GM18517 (cell line): ENCODE data around the gene LRRTM3.

Experiments
- ATAC-seq: cut with Tn5 transposase; IDR thresholded peaks from one replicate; pipeline ENCODE4 v1.9.1; 2021; ENCODE audit warnings: mild to moderate bottlenecking, moderate library complexity; ENCODE audit not compliant: unreplicated experiment

The LRRTM3 gene

GRCh38 chr10:66925896-66926715, at the start of gene LRRTM3:
TSS of gene LRRTM3 (plus strand) at chr10:66926036.
- peak; percentile 100 for ATAC-seq

- no peak for ATAC-seq
These were observed 48.5 kb upstream of the LRRTM3 start for GRCh38 chr10:66877361-66877760.

GRCh38 chr10:66880292-66880691, 45.5 kb upstream of the LRRTM3 start:
- ATAC-seq: no peak

DNA sequence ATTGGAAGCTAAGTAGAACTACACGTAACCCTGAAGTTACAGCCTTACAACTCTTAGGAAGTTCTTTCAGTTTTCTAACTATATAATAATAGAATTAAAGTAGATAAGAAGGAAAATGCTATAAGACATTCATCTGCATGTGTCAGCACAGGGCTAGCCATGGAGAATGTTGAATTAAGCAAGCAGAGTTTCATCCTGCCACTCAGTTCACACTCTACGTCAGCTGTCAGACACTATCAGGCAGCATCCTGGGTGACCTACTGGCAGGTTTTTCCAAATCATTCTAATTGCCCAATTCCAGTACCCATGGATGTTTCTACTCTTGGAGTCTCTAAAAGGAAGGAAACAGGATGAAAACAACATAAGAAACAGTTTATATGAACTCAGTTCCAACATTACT, 45.0 kb upstream of the LRRTM3 start:
- ATAC-seq: no peak

GRCh38 chr10:66881814-66882213, 44.0 kb upstream of the LRRTM3 start:
- no peak for ATAC-seq

DNA sequence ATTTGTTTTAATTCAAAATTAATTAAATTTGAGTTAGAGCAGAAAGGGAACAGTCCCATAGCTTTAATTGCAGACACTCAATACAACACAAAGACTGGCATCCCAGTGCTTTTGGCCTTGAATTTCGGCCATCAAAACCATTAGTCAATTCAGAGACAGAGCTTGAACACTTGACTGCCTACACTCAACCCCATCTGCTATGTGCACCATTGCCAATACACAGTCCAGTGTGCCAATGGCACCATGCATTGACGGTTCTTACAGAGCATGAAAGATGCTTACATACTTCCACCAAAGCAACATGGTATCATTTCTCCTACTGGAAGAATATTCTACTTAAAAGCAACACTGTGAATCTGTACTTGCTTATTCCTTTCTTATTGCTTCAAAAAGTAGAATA, 43.6 kb upstream of the LRRTM3 start:
- no peak for ATAC-seq

DNA sequence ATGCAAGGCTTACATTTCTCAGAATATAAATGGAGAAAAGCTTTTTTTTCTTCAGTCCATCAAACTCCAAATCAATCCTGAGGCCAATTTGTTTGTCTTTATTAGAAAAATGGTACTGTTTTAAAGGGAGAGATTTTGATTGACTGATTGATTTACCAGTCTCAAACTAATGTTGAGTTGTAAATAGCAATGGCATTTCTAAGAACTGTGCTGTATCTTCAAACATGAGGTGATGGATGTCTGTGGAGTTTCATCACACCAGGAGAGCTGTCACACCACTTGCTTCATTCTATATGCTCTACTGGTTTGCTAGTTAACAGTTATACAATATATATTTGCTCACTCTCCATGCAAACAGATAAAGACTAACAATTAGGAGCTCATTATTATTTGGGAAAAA, 39.0 kb upstream of the LRRTM3 start:
- ATAC-seq: no peak

DNA sequence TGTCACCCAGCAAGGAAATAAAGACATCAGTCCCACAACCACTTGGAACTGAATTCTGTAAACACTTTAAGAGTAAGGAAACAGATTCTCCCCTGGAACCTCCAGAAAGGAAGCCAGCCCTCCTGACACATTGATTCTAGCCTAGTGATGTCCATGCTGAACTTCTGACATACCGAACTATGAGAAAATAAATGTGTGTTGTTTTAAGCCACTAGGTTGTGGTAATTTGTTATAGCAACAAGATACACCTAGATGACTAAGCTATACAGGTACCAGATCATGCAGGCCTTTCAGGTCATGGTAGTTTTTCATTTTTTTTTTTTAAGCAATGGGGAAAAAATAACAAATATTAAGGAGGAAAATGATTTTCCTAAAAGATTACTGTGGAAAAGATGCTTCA, 37.6 kb upstream of the LRRTM3 start:
- no peak for ATAC-seq

DNA sequence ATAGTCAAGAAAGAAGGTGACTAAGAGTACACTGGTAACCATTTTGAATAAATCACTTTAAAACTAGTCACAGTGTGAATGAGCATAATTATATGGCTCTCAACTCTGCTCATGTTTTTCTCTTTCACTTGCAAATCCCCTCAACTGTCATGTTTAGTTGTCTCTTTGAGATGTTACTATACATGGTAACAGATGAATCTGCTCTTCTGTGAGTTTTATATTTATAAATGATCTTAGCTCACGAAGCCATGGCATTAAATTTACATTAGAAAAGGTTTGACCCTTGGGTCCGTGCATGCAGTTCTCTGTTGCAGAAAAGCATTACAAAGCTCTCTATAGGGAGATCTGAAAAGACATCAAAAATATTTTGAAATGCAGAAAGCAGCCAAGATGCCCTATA, 33.0 kb upstream of the LRRTM3 start:
- ATAC-seq: no peak

- ATAC-seq: no peak
These were observed 15.2 kb upstream of the LRRTM3 start for GRCh38 chr10:66910671-66911070.

DNA sequence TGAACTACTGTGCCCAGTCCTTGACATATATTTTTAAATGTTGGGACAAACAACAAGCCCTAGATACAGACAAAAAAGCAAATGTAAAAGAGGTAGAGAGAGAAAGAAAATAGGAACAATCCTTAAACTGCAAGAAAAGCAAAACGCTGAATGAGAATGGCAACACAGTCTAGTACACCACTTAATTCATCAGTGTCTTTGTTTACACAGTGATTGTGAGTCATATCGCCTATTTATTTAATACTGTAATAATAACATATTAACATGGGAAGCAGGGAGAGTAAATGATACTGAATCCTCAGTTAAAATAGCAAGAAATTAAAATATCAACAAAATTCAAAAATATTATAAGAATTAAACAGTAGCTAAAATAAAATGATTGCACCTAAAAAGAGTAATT, 9.8 kb upstream of the LRRTM3 start:
- no peak for ATAC-seq

DNA sequence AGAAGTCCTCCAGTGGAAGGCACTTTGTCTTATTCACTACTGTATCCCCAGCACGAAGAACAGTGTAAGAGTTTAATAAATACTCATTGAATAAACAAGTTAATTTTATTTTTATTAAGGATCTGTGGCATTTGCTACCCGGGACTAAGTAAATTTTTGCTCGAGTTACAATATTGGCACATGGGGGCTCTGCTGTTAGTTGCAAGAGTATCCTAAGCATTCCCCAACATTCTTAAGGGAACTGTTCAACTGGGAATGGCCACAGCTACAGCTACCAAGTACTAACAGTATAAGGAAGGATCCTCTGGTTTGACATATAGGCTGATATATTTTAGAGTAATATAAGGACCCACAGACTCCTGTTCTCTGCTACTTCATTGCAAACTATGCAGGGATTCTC, 8.7 kb upstream of the LRRTM3 start:
- ATAC-seq: no peak

DNA sequence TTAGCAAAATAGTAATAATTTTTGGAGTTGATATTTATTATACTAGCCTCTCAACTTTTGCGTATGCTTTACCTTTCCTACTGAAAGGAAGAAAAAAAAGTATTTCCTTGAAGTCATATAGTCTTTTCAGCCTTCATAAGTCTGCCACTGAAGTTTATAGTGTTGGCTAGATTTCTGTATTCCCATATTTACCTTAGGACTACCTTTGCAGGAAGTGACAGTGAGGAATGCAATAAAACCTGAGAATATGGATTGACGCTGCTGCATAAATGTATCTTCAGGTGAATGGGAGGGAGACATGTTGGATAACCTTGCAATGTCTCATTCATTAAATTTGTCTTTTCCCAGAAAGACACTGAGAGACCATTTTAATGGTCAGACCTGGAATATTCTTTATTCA, 6.6 kb upstream of the LRRTM3 start:
- ATAC-seq: no peak

DNA sequence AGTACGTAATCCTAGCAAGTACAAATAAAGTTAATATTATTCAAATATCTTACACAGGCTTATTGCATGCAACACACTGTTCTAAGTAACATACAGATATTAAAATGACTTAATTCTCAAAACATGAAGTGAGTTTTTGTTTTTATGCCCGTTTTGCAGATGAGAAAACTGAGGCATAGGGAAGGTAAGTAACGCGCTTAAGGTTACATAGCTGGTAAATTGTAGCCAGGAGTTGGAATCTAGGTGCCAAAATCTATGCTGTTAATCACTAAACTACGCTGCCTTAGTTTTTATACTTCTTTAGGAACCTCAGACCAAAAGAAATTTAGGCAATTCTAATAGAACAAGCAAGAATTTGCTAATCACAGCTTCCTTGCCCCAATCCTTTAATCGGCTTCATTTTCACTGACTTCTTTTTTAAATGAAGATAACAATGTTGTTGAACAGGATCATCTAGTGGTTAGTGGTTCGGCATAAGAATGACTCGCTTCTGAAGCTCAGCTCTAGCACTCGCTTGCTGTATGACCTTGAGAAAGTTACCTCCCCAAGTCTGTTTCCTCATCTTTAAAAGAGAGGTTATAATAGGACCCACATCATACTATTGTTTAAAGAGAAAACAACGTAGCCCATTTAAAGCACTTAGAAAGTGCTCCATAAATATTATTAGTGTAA, 1.0 kb upstream of the LRRTM3 start:
- no peak for ATAC-seq

DNA sequence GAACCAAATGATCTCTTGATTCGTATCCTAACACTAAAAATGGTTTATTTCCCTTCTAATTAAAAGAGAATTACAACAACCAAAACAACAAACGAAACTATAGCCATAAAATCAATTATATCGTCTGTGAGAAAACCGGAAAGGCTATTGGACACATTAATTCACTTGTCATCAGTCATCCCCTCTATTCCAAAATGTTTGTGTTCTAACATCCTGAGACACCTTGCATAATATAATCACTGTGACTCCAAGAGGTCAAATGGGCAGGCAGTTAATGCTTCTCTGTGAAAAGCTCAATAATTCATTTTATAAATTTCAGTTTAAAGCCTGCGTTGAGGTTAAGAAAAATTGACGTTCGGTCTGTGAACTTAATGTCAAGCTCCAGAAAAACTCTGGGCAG, 463 bp upstream of the LRRTM3 start:
- ATAC-seq: no peak

DNA sequence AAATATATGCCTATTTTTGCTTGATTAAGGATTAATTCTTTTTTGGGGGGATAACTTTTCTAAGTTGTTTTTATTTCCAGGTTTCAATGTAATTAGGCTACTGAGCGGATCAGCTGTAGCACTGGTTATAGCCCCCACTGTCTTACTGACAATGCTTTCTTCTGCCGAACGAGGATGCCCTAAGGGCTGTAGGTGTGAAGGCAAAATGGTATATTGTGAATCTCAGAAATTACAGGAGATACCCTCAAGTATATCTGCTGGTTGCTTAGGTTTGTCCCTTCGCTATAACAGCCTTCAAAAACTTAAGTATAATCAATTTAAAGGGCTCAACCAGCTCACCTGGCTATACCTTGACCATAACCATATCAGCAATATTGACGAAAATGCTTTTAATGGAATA, 1.0 kb downstream of the LRRTM3 start:
- no peak for ATAC-seq

GRCh38 chr10:66927251-66927935, 1.6 kb downstream of the LRRTM3 start:
- ATAC-seq: no peak

DNA sequence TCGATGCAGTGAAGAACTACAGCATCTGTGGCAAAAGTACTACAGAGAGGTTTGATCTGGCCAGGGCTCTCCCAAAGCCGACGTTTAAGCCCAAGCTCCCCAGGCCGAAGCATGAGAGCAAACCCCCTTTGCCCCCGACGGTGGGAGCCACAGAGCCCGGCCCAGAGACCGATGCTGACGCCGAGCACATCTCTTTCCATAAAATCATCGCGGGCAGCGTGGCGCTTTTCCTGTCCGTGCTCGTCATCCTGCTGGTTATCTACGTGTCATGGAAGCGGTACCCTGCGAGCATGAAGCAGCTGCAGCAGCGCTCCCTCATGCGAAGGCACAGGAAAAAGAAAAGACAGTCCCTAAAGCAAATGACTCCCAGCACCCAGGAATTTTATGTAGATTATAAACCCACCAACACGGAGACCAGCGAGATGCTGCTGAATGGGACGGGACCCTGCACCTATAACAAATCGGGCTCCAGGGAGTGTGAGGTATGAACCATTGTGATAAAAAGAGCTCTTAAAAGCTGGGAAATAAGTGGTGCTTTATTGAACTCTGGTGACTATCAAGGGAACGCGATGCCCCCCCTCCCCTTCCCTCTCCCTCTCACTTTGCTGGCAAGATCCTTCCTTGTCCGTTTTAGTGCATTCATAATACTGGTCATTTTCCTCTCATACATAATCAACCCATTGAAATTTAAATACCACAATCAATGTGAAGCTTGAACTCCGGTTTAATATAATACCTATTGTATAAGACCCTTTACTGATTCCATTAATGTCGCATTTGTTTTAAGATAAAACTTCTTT, 2.3 kb downstream of the LRRTM3 start:
- ATAC-seq: no peak

- ATAC-seq: no peak
These were observed 2.9 kb downstream of the LRRTM3 start for GRCh38 chr10:66928776-66929175.

DNA sequence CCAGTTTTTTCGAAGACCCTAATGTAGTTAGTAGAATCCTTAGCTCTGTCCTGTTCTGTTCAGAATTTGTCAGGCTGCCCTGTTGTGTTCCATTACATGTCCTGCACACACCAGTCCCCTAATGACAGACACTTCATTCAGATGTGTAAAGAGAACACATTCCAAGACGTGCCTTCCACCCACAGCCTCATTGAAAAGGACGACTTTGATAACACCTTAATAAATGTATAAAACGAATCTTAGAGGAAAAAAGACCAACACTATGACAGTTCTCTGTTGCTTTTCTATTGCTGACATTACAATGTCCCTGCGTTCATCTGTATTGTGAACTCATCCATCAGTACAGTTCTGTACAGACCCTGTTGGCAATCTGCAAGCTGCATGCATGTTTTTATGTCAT, 3.5 kb downstream of the LRRTM3 start:
- no peak for ATAC-seq

DNA sequence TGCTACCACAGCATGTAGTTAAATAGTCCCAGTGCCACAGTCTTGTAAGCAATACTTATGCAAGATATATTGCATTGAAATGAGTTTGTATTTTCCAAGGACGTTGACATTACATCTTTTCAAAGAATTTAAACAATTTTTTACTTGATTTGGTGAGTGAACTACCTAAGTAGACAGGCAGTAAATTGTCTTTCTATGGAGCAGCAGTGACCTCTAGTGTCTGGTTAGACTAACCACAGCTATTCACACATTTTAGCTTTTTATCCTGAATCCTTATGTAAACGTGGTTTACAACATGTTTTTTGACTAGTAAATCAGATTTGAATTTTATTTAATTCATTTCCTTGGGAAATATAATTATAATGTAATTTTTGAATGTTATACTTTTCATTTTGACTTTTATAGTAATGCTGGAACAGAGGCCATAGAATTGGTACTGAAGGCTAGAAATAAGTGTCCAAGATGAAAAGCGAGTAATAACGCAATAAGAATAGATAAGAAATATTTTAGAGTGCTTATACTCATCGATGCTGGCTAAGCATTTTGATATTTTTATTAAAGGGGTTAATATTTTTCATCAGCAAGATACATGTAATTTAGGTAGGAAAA, 5.6 kb downstream of the LRRTM3 start:
- ATAC-seq: peak; percentile 84
